Inferior parietal cortex (tissue), 1 donor: ENCODE data around the gene HOXD9.

Experiments
- DNase-seq: peaks from one replicate; pipeline ENCODE4 v3.0.0-alpha.2; 2016; ENCODE audit errors: extremely low spot score

The HOXD9 gene

GRCh38 chr2:176110415-176111308 lies 11.9 kb upstream of the HOXD9 start:
- no peak for DNase-seq

DNA sequence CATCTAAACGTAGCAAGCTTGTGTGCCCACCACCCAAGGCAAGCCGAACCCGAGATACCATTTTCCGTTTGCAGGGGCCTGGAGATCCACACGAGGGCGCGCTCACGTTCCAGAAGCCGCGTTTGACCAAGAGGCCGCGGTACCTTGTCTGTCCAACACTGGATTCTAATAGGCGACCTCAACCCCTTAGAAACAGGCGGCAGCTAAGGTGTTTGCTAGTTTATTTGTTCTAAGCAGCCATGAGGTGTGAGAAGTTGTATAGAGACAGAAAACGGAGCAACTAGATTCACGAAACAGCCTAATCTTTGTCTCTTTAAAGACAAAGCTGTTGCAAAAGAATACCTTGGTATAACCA lies 11.2 kb upstream of the HOXD9 start:
- DNase-seq = no peak

DNA sequence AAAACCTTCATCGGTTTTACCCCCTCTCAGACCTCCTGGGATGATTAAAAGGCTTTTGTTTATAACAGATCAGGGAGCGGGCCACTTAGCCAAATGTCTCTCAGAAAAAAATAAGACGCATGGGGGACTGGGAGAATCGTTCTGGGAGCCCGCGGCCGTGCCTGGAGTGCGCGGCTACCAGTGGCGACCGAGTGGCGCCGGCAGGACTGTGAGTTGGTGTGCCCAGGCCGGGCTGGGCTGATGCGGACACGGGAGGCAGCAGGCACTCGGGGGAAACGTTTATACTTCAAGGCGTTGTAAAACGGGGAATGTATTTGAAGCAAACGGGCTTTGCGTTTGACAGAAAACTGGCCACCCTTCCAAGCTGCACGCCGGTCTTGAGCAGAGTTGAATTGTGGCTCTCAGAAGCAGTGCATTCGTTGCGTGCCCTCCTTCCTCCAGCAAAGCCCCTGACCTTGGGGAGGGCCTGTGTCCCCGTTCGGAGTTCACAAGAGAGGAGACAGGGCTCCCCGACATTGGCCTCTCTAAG lies 10.6 kb upstream of the HOXD9 start:
- no peak for DNase-seq

GRCh38 chr2:176112375-176113302 lies 9.9 kb upstream of the HOXD9 start:
- DNase-seq = no peak

DNA sequence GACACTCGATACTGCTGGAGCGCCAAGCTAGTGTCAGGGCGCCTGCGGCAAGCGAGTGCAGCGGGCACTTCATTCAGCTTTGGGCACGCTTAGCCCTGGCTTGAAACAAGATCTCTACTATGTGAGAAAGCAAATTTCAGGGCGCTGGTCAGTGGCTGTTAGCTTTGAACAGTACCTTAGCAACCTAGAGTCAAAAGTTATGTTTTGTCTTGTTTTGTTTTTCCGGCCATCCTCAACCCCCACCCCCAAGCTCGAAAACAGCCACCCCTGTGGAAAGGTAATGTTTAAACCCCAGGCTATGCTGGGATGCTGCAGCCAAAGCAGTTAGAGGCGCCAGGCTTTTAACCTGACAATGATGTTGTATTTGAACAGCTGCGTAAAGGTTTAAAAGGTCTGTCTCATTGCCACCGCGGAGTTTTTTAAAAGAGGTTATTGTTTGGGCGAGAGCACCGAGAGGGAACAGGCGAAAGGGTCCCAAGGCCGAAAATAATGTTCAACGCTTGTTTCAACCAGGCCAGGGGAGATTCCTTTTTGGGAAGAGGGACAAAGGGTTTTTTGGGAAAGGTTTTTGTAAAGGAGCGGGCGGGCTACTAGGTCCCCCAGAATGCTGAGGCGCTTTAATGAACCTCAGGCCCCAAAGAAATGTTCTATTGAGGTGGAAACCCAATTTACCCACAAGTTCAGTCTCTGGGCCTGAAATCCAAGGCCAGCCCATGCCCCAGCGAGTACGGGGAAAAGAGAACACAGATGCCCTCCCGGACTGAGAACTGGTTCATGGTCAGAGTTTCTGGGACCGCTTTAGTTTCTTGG lies 8.2 kb upstream of the HOXD9 start:
- DNase-seq = no peak

DNA sequence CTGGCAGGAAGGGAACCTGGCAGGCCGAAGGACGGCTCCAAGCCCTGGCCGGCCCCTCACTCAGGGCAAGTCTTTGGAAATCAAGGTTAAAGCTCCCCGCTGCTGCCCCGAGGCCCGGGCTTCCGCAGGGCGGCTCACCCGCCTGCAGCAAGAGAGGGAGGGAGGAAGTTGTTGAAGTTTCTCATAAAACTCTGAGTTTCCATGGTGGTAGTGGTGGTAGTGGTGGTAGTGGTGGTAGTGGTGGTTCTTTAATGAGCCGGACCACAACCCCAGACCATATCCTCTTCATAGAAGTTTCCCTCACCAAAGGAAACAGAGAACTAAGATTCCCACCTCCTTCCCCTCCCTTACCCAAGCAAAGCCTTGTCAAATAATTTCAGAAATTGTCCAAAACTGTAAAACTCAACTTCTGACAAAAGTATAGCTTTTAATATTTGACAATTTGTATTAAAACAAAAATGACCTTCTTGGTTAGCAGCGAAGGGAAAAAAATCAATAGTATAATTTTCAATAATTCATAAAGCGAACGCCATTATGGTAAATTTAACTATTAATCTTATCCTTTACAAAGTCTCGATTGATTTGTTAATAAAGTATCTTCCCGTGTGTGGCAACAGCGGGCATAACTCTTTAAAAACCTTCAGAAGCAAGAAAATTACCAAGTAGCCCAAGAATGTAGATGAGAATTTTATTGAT lies 7.4 kb upstream of the HOXD9 start:
- no peak for DNase-seq

DNA sequence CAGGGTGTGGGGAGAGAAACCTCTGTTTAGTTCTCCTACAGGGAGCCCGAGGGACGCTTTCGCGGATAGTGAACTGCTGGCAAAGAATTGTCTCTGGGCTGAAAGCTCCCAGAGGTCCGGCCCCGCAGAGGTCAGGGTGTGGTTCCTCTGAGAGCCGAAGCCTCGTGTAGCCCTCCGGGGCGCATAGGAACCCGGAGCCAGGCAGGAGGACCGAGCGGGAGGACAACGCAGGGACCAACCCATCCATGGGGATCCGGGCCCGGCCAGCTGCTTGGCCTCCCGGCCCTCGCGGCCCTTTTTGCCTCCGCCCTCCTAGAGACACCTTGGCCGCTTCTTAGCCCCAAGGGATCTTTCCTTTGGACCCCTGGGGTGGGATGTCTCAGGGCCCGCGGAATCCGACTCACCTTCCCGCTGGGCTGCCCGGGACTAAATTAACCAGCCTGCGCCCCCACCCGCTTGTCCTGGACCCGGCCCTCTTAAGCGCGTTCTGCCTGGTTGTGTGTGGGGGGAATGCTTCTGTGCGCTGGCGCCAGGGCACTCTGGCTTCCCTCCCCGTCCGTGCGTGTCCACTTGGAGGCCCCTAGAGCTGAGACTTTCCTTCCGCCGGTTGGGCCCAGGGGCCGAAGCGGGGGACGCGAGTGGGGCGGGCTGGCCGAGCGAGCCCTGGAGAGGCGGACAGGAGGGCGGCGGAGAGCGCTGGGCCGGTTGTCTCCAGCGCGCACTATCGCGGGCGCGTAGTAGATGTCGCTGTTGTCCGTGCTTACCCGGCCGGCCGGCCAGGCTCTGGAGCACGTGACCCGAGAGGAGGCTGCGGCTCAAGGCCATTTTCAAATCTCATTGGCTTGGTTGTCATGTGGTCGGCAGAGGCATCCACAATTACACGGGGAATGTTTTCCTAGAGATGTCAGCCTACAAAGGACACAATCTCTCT lies 6.4 kb upstream of the HOXD9 start, which contains the start of gene HOXD10:
HOXD10 (plus strand) TSS at position 896 of the 931 bp plus-strand sequence. CDS start 56 bp downstream, outside the sequence.
- DNase-seq = no peak

- DNase-seq = no peak
Measured at GRCh38 chr2:176117162-176117822, 5.2 kb upstream of the HOXD9 start.

GRCh38 chr2:176117823-176118371 lies 4.6 kb upstream of the HOXD9 start:
- no peak for DNase-seq

- DNase-seq = no peak
Measured at GRCh38 chr2:176118601-176119339, 3.7 kb upstream of the HOXD9 start.

- DNase-seq = no peak
Measured at GRCh38 chr2:176120364-176121189, 1.9 kb upstream of the HOXD9 start.

DNA sequence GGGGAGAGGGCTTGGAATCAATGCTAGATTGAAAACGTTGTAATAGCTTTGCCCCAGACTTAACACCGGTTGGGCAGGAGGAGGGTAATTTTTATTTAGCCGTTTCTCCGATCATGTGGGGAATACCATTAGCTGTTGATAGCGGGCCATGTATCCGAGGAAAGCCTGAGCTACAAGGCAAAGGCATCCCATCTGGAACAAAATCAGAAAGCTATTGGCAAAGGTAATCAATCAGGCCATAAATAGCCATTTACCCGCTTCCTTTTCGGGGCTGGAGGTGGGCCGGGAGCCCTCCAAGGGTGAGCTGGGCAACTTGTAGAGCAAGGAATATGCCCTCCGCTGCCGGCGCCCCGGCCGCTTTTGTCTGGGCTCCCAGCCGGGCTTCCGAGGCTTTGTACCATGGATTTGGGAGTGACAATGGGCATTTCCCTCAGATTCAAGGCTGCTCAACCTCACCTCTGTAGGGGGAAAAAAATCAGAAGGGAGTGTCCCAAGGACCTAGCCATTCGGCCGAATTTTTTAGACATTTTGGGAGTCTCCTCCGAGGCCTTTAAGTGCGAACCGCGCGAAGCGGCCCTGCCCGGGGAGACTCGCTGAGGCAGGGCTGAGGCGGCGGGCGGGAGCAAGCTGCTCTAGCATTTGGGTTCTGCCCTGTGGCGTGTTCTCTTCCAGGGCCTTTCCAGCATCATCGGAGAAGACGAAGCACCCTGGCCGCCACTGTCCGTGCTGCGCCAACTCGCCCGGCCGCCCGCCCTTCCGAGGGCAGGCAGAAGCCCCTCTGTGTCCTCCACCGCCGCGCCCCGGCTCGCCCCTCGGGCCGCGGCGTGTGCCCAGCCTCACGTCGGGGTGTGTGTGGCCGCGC lies 1.1 kb upstream of the HOXD9 start:
- DNase-seq = no peak

DNA sequence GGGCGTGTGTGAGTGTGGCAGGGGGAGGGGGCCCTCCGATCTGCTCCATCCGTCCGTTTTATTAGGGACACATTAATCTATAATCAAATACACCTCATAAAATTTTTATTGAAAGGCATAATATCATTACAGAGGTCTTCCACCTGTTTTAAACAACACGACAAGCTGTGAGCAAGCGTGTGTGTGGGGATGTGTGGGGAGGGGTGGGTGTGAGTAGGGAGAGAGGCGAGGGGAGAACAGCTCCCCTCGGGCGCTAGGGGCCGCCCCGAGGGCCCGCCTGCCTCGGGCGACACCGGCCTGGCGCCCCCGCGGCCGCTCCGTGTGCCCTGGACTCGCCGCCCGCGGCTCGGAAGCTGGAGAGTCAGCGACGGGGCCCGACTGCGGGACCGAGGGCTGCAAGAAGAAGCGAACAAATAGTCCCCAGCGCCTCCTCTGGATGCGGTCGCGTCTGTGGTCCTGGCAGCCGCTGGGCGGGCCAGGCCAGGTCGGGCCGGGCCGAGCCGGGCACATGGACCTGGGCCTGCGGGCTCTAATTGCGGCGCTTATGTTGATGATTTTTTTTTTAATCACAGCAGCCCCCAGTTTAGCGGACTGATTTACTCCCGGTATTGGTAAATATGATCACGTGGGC lies 352 bp upstream of the HOXD9 start:
- DNase-seq = no peak

- DNase-seq = no peak
Measured at GRCh38 chr2:176123411-176124109, 1.0 kb downstream of the HOXD9 start.
